ENCODE measurements around the gene ZDHHC12. TPM values are rescaled to one million over a fixed set of nuclear protein-coding genes. Genes with fewer than 3 reads are reported as not detected.

The ZDHHC12 gene
- total RNA-seq, 6 donors from 2014 or later, result 21.7 to 70.1 (median 50.6) TPM

- 89 to 95% methylated on average over 18 to 26 of the region's 30 CpGs for WGBS, 2 donors
- Histone ChIP-seq H3K36me3 (peaks cover 0 to 32% (median 19%) of the 10 kb centered on the region in 4 donors), H3K27me3 (no peaks in the 10 kb centered on the region), H3K9me3 (no peaks in the 10 kb centered on the region), H3K4me1 (peaks cover 16 to 34% (median 18%) of the 10 kb centered on the region in 4 donors), H3K27ac (peak overlapping the region in 2 of 4 donors; percentile 15 to 44), H3K4me3 (no peak overlapping the region)
- TF ChIP-seq POLR2AphosphoS5 (IDR thresholded peaks at IDR 0.05) (no peak), EP300 (IDR thresholded peaks at IDR 0.05) (no peak), CTCF (IDR thresholded peaks at IDR 0.05) (no peak), POLR2A (IDR thresholded peaks at IDR 0.05) (no peak)
- ATAC-seq (ENCODE audit: low FRiP score in 2 of 2), result no peak
- peak in 1 of 2 donors; percentile 74 for DNase-seq
Measured at GRCh38 chr9:128719919-128720605, 3.9 kb downstream of the ZDHHC12 start.

GRCh38 chr9:128718475-128718874 lies 5.5 kb downstream of the ZDHHC12 start:
- WGBS, 2 donors, result 93 to 100% methylated on average over 5 of the region's 5 CpGs
- TF ChIP-seq POLR2A (IDR thresholded peaks at IDR 0.05), result no peak
- no peak for TF ChIP-seq POLR2AphosphoS5 (IDR thresholded peaks at IDR 0.05)
- TF ChIP-seq EP300 (IDR thresholded peaks at IDR 0.05), result no peak
- no peak for TF ChIP-seq CTCF (IDR thresholded peaks at IDR 0.05)
- Histone ChIP-seq H3K4me1 (peaks cover 5 to 23% (median 10%) of the 10 kb centered on the region in 4 donors), H3K27me3 (no peaks in the 10 kb centered on the region), H3K9me3 (no peaks in the 10 kb centered on the region), H3K36me3 (peaks cover 0 to 48% (median 26%) of the 10 kb centered on the region in 4 donors), H3K27ac (no peak overlapping the region), H3K4me3 (no peak overlapping the region)
- DNase-seq (no peak), ATAC-seq (ENCODE audit: low FRiP score in 2 of 2) (no peak)

- 83 to 91% methylated on average over 6 to 8 of the region's 8 CpGs for WGBS, 2 donors
- ATAC-seq (ENCODE audit: low FRiP score in 2 of 2) (no peak), DNase-seq (no peak)
- peaks cover 1 to 19% (median 6%) of the 10 kb centered on the region in 4 donors for H3K4me1 ChIP-seq
- no peak overlapping the region for H3K4me3 ChIP-seq
- no peaks in the 10 kb centered on the region for H3K9me3 ChIP-seq
- no peaks in the 10 kb centered on the region for H3K27me3 ChIP-seq
- TF ChIP-seq EP300 (IDR thresholded peaks at IDR 0.05) (no peak), CTCF (IDR thresholded peaks at IDR 0.05) (no peak), POLR2A (IDR thresholded peaks at IDR 0.05) (no peak), POLR2AphosphoS5 (IDR thresholded peaks at IDR 0.05) (no peak)
- H3K36me3 ChIP-seq, result peaks cover 0 to 52% (median 28%) of the 10 kb centered on the region in 4 donors
- no peak overlapping the region for H3K27ac ChIP-seq
Measured at GRCh38 chr9:128718047-128718446, 5.9 kb downstream of the ZDHHC12 start.

- Histone ChIP-seq H3K27ac (no peak overlapping the region), H3K4me3 (no peak overlapping the region), H3K27me3 (no peaks in the 10 kb centered on the region), H3K9me3 (no peaks in the 10 kb centered on the region), H3K36me3 (peaks cover 0 to 55% (median 31%) of the 10 kb centered on the region in 4 donors), H3K4me1 (peaks cover 0 to 11% (median 0%) of the 10 kb centered on the region in 4 donors)
- 93 to 96% methylated on average over 6 to 7 of the region's 7 CpGs for WGBS, 2 donors
- TF ChIP-seq POLR2AphosphoS5 (IDR thresholded peaks at IDR 0.05), result no peak
- TF ChIP-seq EP300 (IDR thresholded peaks at IDR 0.05), result no peak
- no peak for TF ChIP-seq CTCF (IDR thresholded peaks at IDR 0.05)
- TF ChIP-seq POLR2A (IDR thresholded peaks at IDR 0.05), result no peak
- no peak for ATAC-seq (ENCODE audit: low FRiP score in 2 of 2)
- no peak for DNase-seq
Measured at GRCh38 chr9:128716581-128717254, 7.2 kb downstream of the ZDHHC12 start.

Data from upper lobe of left lung (tissue), 6 donors.